HG02759 (cell line): ENCODE data around the gene NDUFB2.
"Not testable (repeated sequence)": the region's sequence is repeated elsewhere in the genome, so short reads cannot be mapped to it uniquely, and the experiment has no call there.

ENCODE experiments used
- ATAC-seq: cut with Tn5 transposase; IDR thresholded peaks from one replicate; pipeline ENCODE4 v1.9.1; 2021; ENCODE audit warnings: mild to moderate bottlenecking, moderate library complexity; ENCODE audit not compliant: unreplicated experiment

The NDUFB2 gene

GRCh38 chr7:140672382-140673062 lies 24.0 kb upstream of the NDUFB2 start, which contains the start of gene ADCK2:
ADCK2 (plus strand) TSS chr7:140672945; CDS start chr7:140673331, 386 bp downstream.
- peak; percentile 69 for ATAC-seq

GRCh38 chr7:140673063-140673773 lies 23.3 kb upstream of the NDUFB2 start:
- ATAC-seq, result peak; percentile 54

GRCh38 chr7:140673774-140674155 lies 22.7 kb upstream of the NDUFB2 start:
- no peak for ATAC-seq

GRCh38 chr7:140674356-140674800 lies 22.1 kb upstream of the NDUFB2 start:
- peak; percentile 10 for ATAC-seq

- ATAC-seq, result no peak
These were observed 21.4 kb upstream of the NDUFB2 start for GRCh38 chr7:140674899-140675701.

- ATAC-seq, result no peak
These were observed 20.8 kb upstream of the NDUFB2 start for GRCh38 chr7:140675726-140676125.

- peak; percentile 42 for ATAC-seq
These were observed 20.2 kb upstream of the NDUFB2 start for GRCh38 chr7:140676306-140676705.

DNA sequence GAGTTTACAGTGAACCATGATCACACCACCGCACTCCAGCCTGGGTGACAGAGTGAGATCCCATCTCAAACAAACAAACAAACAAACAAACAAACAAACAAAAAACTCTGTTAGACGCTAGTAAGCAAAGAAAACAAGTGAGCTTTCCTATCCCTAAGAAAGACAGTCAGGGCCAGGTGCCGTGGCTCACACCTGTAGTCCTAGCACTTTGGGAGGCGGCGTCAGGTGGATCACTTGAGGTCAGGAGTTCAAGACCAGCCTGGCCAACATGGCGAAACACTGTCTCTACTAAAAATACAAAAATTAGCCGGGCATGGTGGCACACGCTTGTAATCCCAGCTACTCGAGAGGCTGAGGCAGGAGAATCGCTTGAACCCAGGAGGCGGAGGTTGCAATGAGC lies 19.6 kb upstream of the NDUFB2 start:
- ATAC-seq, result not testable (repeated sequence)

GRCh38 chr7:140677496-140677895 lies 19.0 kb upstream of the NDUFB2 start:
- no peak for ATAC-seq

- no peak for ATAC-seq
These were observed 18.3 kb upstream of the NDUFB2 start for GRCh38 chr7:140678081-140678815.

DNA sequence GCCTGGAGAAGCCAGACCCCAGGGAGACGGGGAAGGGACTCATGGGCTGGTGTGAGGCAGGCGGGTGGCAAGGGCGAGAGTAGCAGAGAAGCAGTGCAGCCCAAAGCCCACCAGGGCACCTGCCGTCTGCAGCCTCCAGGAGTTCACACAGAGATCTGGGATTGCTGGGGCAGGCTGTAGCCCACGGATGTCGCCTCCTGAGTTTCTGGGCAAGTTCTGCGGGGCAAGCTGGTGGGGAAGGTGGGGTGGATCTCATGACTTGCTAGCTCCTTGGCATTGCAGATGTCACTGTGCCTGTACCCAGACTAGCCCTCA lies 17.7 kb upstream of the NDUFB2 start:
- no peak for ATAC-seq

GRCh38 chr7:140679186-140679585 lies 17.3 kb upstream of the NDUFB2 start:
- ATAC-seq, result no peak

DNA sequence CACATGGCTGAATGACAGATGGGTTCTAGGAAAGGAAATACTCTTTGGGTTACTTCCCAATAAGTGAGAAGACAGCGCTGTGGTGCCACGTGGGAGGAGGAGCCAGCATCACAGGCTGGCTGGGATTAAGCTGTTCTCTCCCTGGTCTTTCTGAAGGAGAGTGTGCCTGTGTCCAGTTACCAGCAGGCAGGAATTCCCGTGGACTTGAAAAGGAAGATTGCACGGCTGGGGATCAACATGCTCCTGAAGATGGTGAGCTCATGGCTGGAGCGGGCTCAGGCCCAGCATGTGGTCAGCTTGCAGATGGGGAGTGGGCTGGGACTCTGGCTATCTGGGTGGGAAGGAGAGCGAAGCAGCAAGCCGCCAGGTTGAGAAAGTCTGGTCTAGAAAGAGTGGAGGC lies 15.6 kb upstream of the NDUFB2 start:
- ATAC-seq, result no peak

DNA sequence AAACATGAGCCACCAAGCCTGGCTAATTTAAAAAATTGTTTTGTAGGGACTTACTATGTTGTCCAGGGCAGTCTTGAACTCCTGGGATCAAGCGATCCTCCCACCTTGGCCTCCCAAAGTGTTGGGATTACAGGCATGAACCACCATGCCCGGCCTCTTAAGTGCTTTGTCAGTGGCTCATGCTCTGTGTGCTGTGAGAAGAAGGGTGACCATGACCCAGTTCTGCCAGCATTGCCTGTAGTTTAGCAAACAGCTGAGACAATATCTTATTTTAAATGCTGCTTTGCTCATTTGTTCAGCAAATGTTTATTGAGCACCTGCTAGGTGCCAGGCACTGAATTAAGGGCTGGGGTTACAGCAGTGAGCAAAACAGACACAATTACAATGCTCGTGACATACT lies 14.7 kb upstream of the NDUFB2 start:
- ATAC-seq, result no peak

DNA sequence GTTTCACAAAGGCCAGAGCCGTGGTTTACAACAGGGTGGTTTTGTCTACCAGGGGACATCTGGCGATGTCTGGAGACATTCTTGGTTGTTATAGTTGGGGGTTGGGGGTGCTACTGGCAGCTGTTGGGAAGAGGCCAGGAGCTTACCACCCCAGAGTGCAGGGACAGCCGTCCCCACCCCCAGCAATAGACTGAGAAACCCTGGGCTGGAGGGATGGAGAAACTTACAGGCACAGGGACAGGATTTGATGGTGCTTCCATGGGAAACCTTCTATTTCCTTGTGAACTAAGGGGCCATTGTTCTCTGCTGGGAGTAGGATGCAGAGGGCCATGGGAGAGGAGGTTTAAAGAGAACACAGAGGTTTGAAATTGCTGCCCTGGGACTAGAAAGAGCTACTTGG lies 12.9 kb upstream of the NDUFB2 start:
- ATAC-seq, result no peak

DNA sequence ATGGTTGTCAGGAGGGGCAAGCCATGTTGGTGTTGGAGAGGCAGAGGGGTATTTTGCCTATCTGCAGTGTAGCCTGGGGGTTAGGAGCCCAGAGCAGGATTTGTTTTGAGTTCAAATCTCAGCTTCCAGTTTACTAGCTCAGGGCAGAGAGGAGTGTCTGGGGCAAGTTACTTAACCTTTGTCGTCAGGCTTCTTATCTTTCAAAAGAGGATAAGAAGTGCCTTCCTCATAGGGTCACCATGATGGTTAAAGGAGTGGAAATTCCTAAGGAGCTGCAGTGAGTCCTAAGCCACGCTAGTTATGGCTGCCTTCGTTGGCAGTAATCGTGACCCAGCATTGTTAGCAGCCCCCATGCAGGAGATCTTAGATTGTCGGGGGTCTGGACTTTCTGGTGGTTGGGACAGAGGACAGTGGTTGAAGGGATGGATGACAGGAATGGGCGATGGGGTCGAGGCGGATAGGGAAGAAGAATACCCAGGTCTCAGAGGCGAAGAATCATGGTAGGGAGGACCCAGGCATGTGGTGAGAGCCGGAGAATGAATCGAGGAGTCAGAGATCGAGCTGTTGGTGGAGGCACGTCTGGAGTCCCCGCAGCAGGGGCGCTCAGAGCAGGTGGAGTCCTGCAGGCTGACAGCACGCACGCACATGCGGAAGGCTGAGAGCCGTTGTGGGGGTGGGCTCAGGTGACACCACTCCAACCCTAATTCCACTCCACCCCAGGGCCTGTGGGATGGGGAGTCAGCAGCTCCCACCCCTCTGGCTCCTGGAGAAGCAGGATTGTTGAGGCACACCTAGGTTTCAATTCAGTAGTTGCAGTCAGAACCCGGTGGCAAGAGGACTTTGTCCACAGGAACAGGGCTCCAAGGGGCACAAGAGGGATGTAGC lies 12.2 kb upstream of the NDUFB2 start:
- no peak for ATAC-seq

DNA sequence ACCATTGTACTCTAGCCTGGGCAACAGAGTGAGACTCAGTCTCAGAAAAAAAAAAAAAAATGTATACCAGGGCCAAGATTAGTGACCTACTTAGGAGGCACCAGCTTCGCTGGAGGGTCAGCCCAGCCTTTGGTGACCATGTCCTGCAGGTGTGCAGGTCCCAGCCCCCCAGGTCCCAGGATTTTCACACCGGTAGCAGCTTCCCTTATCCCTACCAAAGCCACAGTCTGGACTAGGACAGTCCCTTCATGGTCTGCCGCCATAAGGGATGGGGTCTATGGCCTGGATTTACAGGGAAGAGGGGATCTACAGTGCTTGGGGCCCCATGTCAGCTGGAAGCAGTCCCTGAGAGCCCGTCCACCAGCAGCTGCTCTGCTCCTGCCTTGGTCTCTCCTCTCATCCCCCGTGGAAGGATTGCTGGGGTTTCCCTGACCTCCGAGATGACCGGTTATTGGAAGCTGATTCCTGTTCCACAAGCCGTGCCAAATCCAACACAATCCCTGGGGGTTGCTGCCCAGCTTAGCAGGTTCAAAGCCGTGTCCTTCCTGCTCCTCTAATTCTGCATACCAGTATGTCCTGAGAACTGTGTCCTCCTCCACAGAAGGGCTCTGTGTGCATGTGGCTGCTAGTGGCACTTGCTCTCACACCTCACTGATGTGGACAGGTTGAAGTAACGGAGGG lies 11.0 kb upstream of the NDUFB2 start:
- ATAC-seq, result no peak

DNA sequence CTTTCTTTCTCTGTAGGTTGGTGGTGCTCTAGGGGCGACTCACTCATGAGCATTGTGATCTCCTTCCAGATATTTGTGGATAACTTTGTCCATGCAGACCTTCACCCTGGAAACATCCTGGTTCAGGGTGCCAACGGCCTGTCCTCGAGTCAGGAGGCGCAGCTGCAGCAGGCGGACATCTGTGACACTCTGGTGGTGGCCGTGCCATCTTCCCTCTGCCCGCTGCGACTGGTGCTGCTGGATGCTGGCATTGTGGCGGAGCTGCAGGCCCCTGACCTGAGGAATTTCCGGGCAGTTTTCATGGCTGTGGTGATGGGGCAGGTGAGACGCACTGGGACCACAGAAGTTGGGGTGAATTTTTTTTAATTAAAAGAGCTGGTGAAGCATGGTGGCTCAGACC lies 9.6 kb upstream of the NDUFB2 start:
- no peak for ATAC-seq

- no peak for ATAC-seq
These were observed 8.2 kb upstream of the NDUFB2 start for GRCh38 chr7:140688341-140688740.
